ENCODE results near the gene C1QTNF3. TPM values are rescaled to one million over a fixed set of nuclear protein-coding genes. Genes with fewer than 3 reads are reported as not detected.

Gene C1QTNF3
- total and polyA plus RNA-seq, 12 donors: 0.51 to 6.3 (median 1.3) TPM

DNA sequence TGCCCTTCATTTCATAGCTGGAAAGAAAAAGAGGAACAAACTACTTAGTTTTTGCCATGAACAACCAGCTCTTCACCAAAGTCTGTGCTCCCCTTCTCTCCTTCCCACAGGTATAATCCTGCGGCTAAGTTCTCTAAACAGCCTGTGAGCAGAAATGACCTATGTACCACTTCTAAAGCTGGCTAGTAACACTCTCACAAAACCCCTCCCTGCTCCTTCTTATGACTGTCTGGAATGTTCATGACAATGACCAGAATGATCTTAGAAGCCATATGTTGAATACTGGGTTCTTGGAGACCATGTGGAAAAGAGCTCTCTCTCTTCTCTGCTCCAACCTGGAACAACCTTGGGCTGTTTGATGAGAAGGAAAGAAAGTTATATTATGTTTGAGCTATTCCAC lies 22.3 kb downstream of the C1QTNF3 start:
- TF ChIP-seq, protein P1, sequence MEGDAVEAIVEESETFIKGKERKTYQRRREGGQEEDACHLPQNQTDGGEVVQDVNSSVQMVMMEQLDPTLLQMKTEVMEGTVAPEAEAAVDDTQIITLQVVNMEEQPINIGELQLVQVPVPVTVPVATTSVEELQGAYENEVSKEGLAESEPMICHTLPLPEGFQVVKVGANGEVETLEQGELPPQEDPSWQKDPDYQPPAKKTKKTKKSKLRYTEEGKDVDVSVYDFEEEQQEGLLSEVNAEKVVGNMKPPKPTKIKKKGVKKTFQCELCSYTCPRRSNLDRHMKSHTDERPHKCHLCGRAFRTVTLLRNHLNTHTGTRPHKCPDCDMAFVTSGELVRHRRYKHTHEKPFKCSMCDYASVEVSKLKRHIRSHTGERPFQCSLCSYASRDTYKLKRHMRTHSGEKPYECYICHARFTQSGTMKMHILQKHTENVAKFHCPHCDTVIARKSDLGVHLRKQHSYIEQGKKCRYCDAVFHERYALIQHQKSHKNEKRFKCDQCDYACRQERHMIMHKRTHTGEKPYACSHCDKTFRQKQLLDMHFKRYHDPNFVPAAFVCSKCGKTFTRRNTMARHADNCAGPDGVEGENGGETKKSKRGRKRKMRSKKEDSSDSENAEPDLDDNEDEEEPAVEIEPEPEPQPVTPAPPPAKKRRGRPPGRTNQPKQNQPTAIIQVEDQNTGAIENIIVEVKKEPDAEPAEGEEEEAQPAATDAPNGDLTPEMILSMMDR (IDR thresholded peaks at IDR 0.05): no peak
- ATAC-seq (no peak), DNase-seq (no peak)
- Histone ChIP-seq H3K27me3 (no peaks in the 10 kb centered on the region), H3K9me3 (no peaks in the 10 kb centered on the region), H3K27ac (no peak overlapping the region), H3K36me3 (peaks cover 0 to 20% (median 0%) of the 10 kb centered on the region in 9 donors), H3K4me1 (peaks cover 0 to 20% (median 6%) of the 10 kb centered on the region in 9 donors), H3K4me3 (no peak overlapping the region)
- WGBS, 2 donors: 98 to 100% methylated on average over 1 of the region's 1 CpG
- intact Hi-C loops (cut with DNase I): no loop called here

DNA sequence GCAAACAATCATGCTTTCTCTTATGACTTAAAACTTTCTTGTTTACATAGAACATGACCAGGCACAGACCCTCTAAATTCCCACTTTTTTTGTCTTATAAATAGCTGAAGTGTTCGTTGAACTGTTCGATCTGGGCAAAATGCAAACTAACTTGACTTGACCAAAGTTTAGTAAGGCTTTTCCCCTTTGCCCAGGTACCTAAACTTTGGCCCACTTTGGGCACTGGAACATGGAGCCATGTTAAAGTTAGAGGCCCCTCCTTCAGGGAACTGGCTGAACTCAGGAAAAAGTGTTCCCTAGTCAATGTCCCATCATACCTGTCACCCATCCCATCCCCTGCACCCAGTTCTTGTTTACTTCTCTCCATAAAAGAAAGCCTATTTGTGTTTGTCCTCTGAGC lies 25.8 kb downstream of the C1QTNF3 start:
- intact Hi-C loops (cut with DNase I): no loop called here
- Histone ChIP-seq H3K9me3 (no peaks in the 10 kb centered on the region), H3K4me3 (no peak overlapping the region), H3K27ac (no peak overlapping the region), H3K27me3 (no peaks in the 10 kb centered on the region), H3K36me3 (peaks cover 0 to 8% (median 0%) of the 10 kb centered on the region in 9 donors), H3K4me1 (peaks cover 0 to 22% (median 9%) of the 10 kb centered on the region in 9 donors)
- 92 to 96% methylated on average over 2 of the region's 2 CpGs for WGBS, 2 donors
- ATAC-seq: no peak
- TF ChIP-seq, protein P1 (IDR thresholded peaks at IDR 0.05): no peak
- no peak for DNase-seq

DNA sequence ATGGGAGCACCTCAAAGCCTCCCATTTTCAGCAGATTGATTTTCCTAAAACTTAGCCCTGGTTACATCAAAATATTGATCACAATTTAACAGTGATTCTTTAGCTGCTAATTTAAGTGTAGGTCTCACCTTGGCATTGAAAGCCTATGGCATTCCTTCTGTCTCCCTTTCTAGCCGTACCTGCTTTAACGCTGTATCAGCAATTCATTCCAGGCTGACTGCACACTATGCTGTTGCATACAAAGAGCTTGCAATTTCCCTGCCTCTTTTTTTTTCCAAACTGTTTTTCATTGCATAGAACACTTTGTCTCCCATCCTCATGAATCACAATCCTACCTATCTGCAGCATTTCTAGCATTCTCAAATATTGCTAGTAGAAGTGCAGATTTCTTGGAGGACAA lies 26.3 kb downstream of the C1QTNF3 start:
- intact Hi-C loops (cut with DNase I): no loop called here
- H3K4me1 ChIP-seq: peaks cover 0 to 17% (median 6%) of the 10 kb centered on the region in 9 donors
- H3K27me3 ChIP-seq: no peaks in the 10 kb centered on the region
- ATAC-seq (no peak), DNase-seq (no peak)
- H3K36me3 ChIP-seq: peaks cover 0 to 8% (median 0%) of the 10 kb centered on the region in 9 donors
- no peaks in the 10 kb centered on the region for H3K9me3 ChIP-seq
- 94 to 97% methylated on average over 2 of the region's 2 CpGs for WGBS, 2 donors
- TF ChIP-seq, protein P1 (IDR thresholded peaks at IDR 0.05): no peak
- H3K4me3 ChIP-seq: no peak overlapping the region
- H3K27ac ChIP-seq: no peak overlapping the region

DNA sequence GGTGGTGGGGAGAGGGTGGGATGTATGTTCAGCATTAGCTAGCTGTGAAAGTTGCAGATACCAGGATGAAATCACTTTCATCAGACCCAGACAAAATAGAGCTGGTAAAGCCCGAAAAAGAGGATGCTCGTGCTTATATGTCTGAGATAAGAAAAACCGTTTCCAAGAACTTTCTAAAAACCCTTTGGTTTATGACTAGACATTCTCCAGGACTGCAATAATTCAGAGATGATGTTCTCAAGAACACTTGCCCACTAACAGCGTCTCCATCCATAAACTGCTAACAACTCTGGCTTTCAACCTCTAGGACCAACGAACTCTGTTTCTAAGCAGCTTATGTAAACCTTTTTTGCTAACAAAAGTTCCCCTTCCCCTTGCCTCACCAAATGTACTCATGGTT lies 26.8 kb downstream of the C1QTNF3 start:
- peaks cover 0 to 8% (median 0%) of the 10 kb centered on the region in 9 donors for H3K36me3 ChIP-seq
- no peak overlapping the region for H3K4me3 ChIP-seq
- no peak for DNase-seq
- WGBS, 2 donors: 76 to 86% methylated on average over 5 of the region's 5 CpGs
- H3K27ac ChIP-seq: no peak overlapping the region
- TF ChIP-seq, protein P1 (IDR thresholded peaks at IDR 0.05): no peak
- no peaks in the 10 kb centered on the region for H3K9me3 ChIP-seq
- H3K27me3 ChIP-seq: no peaks in the 10 kb centered on the region
- no peak for ATAC-seq
- peaks cover 0 to 16% (median under 1%) of the 10 kb centered on the region in 9 donors for H3K4me1 ChIP-seq
- intact Hi-C loops (cut with DNase I): no loop called here

All from heart right ventricle (tissue), 16 donors.